OCI-LY1 (cell line): ENCODE results near the gene NEUROD2.

Source experiments
- H2AFZ ChIP-seq: fragments of 200-600 bp; sonication (generic), shearing (Covaris generic); 2 replicates; pipeline ENCODE4 v1.6.0; 2014; ENCODE audit warnings: antibody characterized with exemption, mild to moderate bottlenecking, low read length
- H3F3A ChIP-seq: fragments of 200-600 bp; sonication (generic), shearing (Covaris generic); 2 replicates; pipeline ENCODE4 v1.6.0; 2014; ENCODE audit warnings: mild to moderate bottlenecking, antibody characterized with exemption, low read length, moderate library complexity; ENCODE audit not compliant: insufficient read depth
- H3K27ac ChIP-seq: fragments of 200-600 bp; sonication (generic); 2 replicates; pipeline ENCODE4 v1.5.1; 2014; ENCODE audit warnings: low read length, mixed run types, mild to moderate bottlenecking, low read depth; ENCODE audit not compliant: poor library complexity, severe bottlenecking
- H3K27me3 ChIP-seq: fragments of 200-600 bp; sonication (generic); 2 replicates; pipeline ENCODE4 v1.6.0; 2014; ENCODE audit warnings: antibody characterized with exemption, mild to moderate bottlenecking, low read length, moderate library complexity; ENCODE audit not compliant: insufficient read depth
- H3K36me3 ChIP-seq: fragments of 200-600 bp; sonication (generic); 2 replicates; pipeline ENCODE4 v1.6.1; 2014; ENCODE audit warnings: mild to moderate bottlenecking, antibody characterized with exemption, low read length, moderate library complexity, mixed read lengths; ENCODE audit not compliant: insufficient read depth
- H3K4me1 ChIP-seq: fragments of 200-600 bp; sonication (generic); 2 replicates; pipeline ENCODE4 v1.5.1; 2014; ENCODE audit warnings: mild to moderate bottlenecking, low read length, moderate library complexity; ENCODE audit not compliant: insufficient read depth, severe bottlenecking
- H3K4me2 ChIP-seq: fragments of 200-600 bp; sonication (generic), shearing (Covaris generic); 2 replicates; pipeline ENCODE4 v1.6.1; 2014; ENCODE audit warnings: low read length
- H3K4me3 ChIP-seq: fragments of 200-600 bp; sonication (generic); 2 replicates; pipeline ENCODE4 v1.5.1; 2014; ENCODE audit warnings: low read length, low read depth, mild to moderate bottlenecking, mixed read lengths; ENCODE audit not compliant: poor library complexity, severe bottlenecking
- H3K79me2 ChIP-seq: fragments of 200-600 bp; shearing (Covaris generic); 2 replicates; pipeline ENCODE4 v1.6.1; 2016; ENCODE audit warnings: mixed run types, low read length, mixed read lengths; ENCODE audit not compliant: insufficient read depth
- H3K9ac ChIP-seq: fragments of 200-600 bp; sonication (generic), shearing (Covaris generic); 2 replicates; pipeline ENCODE4 v1.6.1; 2014; ENCODE audit warnings: mild to moderate bottlenecking, low read length, mixed read lengths
- H3K9me2 ChIP-seq: fragments of 200-600 bp; sonication (generic), shearing (Covaris generic); 2 replicates; pipeline ENCODE4 v1.6.1; 2014; ENCODE audit warnings: low read depth, mild to moderate bottlenecking, low read length, mixed read lengths
- H3K9me3 ChIP-seq: fragments of 200-600 bp; shearing (Covaris generic); 2 replicates; pipeline ENCODE4 v1.6.1; 2014; ENCODE audit warnings: low read length, mixed read lengths
- H4K20me1 ChIP-seq: fragments of 200-600 bp; sonication (generic), shearing (Covaris generic); 2 replicates; pipeline ENCODE4 v1.6.0; 2016; ENCODE audit warnings: mild to moderate bottlenecking, low read length; ENCODE audit not compliant: insufficient read depth
- EZH2 ChIP-seq: fragments of 200-600 bp; sonication (generic), shearing (Covaris generic); IDR thresholded peaks from 2 replicates; pipeline ENCODE4 v1.8.0; 2017; ENCODE audit warnings: borderline replicate concordance, mixed run types, mild to moderate bottlenecking, antibody characterized with exemption, low read length, moderate library complexity, mixed read lengths
- TF ChIP-seq, protein P1 (sequence below): fragments of 200-600 bp; sonication (generic), shearing (Covaris generic); IDR thresholded peaks from 2 replicates; pipeline ENCODE4 v1.5.1; 2017; ENCODE audit warnings: mild to moderate bottlenecking, antibody characterized with exemption, low read length, moderate library complexity, mixed read lengths

NEUROD2 gene

DNA sequence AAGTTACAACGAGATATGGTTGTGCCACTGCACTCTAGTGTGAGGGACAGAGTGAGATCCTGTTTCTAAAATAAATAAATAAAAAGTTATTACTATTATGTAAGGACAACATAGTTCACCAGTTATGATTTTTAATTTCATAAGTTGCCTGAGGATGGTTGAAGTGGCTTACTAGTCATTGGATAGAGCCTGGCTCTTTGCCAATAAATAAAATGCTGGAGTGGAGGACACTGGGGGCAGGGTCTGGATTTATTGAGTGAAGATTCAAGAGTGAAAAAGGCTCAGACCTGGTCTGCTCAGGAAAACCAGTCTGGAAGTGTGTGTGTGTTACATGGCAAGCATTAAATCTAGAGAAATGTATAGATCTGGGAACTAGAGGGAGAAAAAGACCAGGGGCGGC is 31.3 kb upstream of the NEUROD2 start:
- Histone ChIP-seq H3K27ac (no peak overlapping the region), H3K4me1 (peaks cover 28% of the 10 kb centered on the region), H3K9me3 (no peaks in the 10 kb centered on the region), H3K27me3 (no peaks in the 10 kb centered on the region), H3F3A (no peaks in the 10 kb centered on the region), H3K4me3 (no peak overlapping the region), H3K4me2 (no peak overlapping the region), H3K36me3 (no peaks in the 10 kb centered on the region), H3K9ac (no peak overlapping the region), H4K20me1 (no peaks in the 10 kb centered on the region), H2AFZ (no peak overlapping the region), H3K9me2 (no peaks in the 10 kb centered on the region), H3K79me2 (no peaks in the 10 kb centered on the region; the same call in 1 of the 2 replicates)
- TF ChIP-seq, protein P1, sequence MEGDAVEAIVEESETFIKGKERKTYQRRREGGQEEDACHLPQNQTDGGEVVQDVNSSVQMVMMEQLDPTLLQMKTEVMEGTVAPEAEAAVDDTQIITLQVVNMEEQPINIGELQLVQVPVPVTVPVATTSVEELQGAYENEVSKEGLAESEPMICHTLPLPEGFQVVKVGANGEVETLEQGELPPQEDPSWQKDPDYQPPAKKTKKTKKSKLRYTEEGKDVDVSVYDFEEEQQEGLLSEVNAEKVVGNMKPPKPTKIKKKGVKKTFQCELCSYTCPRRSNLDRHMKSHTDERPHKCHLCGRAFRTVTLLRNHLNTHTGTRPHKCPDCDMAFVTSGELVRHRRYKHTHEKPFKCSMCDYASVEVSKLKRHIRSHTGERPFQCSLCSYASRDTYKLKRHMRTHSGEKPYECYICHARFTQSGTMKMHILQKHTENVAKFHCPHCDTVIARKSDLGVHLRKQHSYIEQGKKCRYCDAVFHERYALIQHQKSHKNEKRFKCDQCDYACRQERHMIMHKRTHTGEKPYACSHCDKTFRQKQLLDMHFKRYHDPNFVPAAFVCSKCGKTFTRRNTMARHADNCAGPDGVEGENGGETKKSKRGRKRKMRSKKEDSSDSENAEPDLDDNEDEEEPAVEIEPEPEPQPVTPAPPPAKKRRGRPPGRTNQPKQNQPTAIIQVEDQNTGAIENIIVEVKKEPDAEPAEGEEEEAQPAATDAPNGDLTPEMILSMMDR, result no peak
- TF ChIP-seq EZH2, result no peak

DNA sequence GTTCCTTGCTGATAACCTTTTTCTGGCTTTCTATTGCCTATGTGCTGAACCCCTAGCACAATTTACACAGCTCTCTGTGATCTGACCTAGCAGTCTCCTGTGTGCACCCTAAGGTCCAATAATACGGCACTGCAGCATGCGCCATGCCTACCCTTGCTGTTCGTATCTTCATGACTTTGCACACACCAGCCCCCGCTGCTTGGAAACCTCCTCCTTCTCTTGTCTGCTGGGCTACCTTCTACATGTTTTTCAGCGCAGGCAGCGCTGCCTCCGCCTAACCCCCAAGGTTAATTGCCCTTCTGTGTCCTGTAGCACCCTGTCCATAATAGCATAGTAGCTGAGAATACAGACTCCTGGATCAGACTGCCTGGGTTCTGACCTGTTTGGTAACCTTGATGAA is 30.6 kb upstream of the NEUROD2 start:
- Histone ChIP-seq H3K27ac (no peak overlapping the region), H3K36me3 (no peaks in the 10 kb centered on the region), H3K9ac (peak overlapping the region; percentile 84), H3K4me1 (peaks cover 28% of the 10 kb centered on the region), H4K20me1 (no peaks in the 10 kb centered on the region), H3K4me2 (peak overlapping the region; percentile 96), H3K9me3 (no peaks in the 10 kb centered on the region), H3K9me2 (no peaks in the 10 kb centered on the region), H3K4me3 (peak overlapping the region; percentile 81), H3K79me2 (no peaks in the 10 kb centered on the region; the same call in 1 of the 2 replicates), H2AFZ (no peak overlapping the region), H3K27me3 (no peaks in the 10 kb centered on the region), H3F3A (no peaks in the 10 kb centered on the region)
- TF ChIP-seq, protein P1, result no peak
- TF ChIP-seq EZH2, result no peak

DNA sequence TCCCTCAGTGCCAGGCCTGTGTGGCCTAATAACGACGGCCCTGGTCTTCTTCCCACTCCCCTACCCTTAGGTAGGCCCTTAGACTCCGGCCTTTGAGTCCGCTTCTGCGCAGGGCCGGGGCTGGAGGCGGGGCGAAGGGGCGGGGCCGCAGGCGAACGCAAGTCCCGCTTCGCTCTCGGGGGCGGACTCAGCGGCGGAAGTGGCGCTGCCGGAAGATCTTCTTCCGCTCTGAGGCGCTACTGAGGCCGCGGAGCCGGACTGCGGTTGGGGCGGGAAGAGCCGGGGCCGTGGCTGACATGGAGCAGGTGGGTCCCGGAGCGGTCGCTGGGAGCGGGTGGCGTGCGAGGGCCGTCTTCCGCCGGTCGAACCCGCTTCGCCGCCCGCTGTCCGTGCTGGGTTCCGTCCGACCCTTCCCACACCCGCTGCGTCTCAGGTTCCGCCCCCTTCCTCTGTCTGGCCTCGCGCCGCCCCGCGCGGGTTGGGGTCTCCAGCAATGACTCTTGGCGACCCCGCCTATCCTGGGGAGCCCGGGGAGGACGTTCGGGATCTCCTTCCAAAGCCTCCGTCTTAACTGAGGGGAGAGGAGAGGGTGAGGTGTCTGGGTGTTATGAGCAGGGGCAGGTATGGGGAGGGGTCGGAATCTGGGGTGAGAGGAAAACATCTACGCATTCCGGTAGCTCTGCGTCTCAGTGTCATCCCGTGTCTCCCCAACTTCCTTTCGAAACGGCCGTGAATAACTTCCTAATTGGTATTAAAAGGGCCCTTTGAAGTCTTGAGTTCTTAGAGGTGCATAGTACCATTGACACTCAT is 29.4 kb upstream of the NEUROD2 start, which contains the start of gene STARD3:
TSS of gene STARD3 (plus strand) at position 218 of the 810 bp plus-strand sequence. CDS start 16,388 bp downstream, outside the sequence.
- Histone ChIP-seq H3F3A (no peaks in the 10 kb centered on the region), H3K4me3 (peak within 1 kb of the TSS; percentile 81), H4K20me1 (no peaks in the 10 kb centered on the region), H3K4me1 (peaks cover 28% of the 10 kb centered on the region), H3K4me2 (peak within 1 kb of the TSS; percentile 96), H2AFZ (no peak within 1 kb of the TSS), H3K9ac (peak within 1 kb of the TSS; percentile 84), H3K27me3 (no peaks in the 10 kb centered on the region), H3K9me2 (no peaks in the 10 kb centered on the region), H3K36me3 (no peaks in the 10 kb centered on the region), H3K9me3 (no peaks in the 10 kb centered on the region), H3K79me2 (no peaks in the 10 kb centered on the region; the same call in 1 of the 2 replicates), H3K27ac (peak within 1 kb of the TSS; percentile 30)
- TF ChIP-seq, protein P1, result no peak
- no peak for TF ChIP-seq EZH2
